ENCODE data around the gene P4HB. TPM values are rescaled to one million over a fixed set of nuclear protein-coding genes. Genes with fewer than 3 reads are reported as not detected.
A peak's percentile ranks its signal among the peaks of the same experiment; 100 is the strongest.

The P4HB gene
- total RNA-seq, 6 donors from 2014 or later, result 374 to 627 (median 531) TPM

DNA sequence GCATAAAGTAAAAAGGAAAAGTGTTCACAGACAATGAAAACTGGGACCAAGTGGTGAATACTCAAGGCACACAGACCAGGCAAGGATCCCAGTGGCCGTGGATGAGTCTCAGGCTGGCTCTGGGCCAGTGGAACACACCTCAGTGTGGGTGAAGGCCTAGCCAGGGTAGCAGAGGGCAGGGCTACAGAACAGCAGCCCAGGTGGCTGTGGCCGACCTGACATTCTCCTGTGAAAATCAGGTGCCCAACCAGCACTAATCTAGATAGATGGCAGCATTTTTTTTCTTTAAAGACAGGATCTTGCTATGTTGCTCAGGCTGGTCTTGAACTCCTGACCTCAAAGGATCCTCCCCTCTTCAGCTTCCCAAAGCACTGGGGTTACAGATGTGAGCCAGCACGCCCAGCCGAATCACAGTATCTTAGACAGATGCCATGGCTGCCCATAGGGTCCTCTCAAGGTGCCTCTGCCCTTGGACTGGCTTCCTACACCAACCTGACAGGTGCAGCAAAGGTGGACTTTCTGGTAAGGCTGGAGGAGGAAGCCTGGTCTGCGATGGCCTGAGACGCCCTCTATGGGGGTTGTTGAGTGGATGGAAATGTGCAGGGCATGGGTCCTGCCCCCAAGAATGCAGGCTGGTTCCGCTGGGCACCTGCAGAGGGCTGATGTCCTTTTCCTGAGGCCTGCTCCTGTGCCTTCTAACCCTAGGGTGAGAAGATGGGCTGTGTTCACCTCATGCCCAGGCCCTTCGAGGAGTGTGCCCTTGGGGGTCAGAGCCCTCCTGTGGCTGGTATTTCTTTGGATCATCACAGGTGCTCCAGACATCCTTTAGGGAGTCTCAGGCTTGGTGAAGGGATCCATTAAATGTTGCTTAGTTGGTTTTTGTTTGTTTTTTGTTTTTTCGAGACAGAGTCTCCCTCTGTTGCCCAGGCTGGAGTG is 3.8 kb upstream of the P4HB start:
- no peaks in the 10 kb centered on the region for H3K27me3 ChIP-seq
- TF ChIP-seq EP300 (IDR thresholded peaks at IDR 0.05), result no peak
- no peak for TF ChIP-seq POLR2A (IDR thresholded peaks at IDR 0.05)
- TF ChIP-seq, protein P1, sequence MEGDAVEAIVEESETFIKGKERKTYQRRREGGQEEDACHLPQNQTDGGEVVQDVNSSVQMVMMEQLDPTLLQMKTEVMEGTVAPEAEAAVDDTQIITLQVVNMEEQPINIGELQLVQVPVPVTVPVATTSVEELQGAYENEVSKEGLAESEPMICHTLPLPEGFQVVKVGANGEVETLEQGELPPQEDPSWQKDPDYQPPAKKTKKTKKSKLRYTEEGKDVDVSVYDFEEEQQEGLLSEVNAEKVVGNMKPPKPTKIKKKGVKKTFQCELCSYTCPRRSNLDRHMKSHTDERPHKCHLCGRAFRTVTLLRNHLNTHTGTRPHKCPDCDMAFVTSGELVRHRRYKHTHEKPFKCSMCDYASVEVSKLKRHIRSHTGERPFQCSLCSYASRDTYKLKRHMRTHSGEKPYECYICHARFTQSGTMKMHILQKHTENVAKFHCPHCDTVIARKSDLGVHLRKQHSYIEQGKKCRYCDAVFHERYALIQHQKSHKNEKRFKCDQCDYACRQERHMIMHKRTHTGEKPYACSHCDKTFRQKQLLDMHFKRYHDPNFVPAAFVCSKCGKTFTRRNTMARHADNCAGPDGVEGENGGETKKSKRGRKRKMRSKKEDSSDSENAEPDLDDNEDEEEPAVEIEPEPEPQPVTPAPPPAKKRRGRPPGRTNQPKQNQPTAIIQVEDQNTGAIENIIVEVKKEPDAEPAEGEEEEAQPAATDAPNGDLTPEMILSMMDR (IDR thresholded peaks at IDR 0.05), result no peak
- no peak for TF ChIP-seq POLR2AphosphoS5 (IDR thresholded peaks at IDR 0.05)
- H3K4me1 ChIP-seq, result peaks cover 37 to 70% (median 40%) of the 10 kb centered on the region in 4 donors
- DNase-seq (no peak), ATAC-seq (ENCODE audit: low FRiP score in 2 of 2) (no peak)
- WGBS, 2 donors, result 65 to 84% methylated on average over 4 to 9 of the region's 9 CpGs
- H3K27ac ChIP-seq, result no peak overlapping the region
- no peak overlapping the region for H3K4me3 ChIP-seq
- H3K9me3 ChIP-seq, result no peaks in the 10 kb centered on the region
- H3K36me3 ChIP-seq, result peaks cover 8 to 54% (median 26%) of the 10 kb centered on the region in 4 donors

DNA sequence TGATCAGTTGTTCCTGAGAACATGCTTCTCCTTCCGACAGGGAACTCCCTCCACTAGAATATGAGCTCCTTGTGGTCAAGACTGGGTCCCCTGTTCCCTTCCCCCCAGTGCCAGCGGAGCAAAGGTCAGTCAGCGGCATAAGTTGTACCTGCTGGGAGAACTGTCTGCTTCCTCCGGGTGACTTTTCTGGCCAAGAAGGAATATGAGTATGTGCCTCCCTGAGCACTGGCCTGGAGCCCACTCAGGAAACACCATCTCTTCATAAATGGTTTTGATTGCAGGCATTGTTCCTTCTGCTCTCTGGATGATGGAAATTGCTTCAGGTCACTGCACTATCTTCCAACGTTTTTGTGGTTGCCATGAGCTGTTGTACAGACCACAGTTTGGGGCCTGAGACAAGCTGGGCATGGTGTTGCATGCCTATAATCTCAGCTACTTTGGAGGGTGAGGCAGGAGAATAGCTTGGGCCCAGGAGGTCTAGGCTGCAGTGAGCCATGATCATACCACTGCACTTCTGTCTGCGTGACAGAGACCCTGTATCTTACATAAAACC is 2.9 kb upstream of the P4HB start:
- Histone ChIP-seq H3K4me3 (no peak overlapping the region), H3K4me1 (peaks cover 37 to 70% (median 42%) of the 10 kb centered on the region in 4 donors), H3K27me3 (no peaks in the 10 kb centered on the region), H3K36me3 (peaks cover under 1 to 54% (median 24%) of the 10 kb centered on the region in 4 donors), H3K27ac (peak overlapping the region in 1 of 4 donors; percentile 33), H3K9me3 (no peaks in the 10 kb centered on the region)
- TF ChIP-seq EP300 (IDR thresholded peaks at IDR 0.05) (no peak), POLR2AphosphoS5 (IDR thresholded peaks at IDR 0.05) (no peak), POLR2A (IDR thresholded peaks at IDR 0.05) (no peak)
- TF ChIP-seq, protein P1 (IDR thresholded peaks at IDR 0.05), result no peak
- WGBS, 2 donors, result 77 to 79% methylated on average over 6 of the region's 6 CpGs
- DNase-seq (no peak), ATAC-seq (ENCODE audit: low FRiP score in 2 of 2) (no peak)

DNA sequence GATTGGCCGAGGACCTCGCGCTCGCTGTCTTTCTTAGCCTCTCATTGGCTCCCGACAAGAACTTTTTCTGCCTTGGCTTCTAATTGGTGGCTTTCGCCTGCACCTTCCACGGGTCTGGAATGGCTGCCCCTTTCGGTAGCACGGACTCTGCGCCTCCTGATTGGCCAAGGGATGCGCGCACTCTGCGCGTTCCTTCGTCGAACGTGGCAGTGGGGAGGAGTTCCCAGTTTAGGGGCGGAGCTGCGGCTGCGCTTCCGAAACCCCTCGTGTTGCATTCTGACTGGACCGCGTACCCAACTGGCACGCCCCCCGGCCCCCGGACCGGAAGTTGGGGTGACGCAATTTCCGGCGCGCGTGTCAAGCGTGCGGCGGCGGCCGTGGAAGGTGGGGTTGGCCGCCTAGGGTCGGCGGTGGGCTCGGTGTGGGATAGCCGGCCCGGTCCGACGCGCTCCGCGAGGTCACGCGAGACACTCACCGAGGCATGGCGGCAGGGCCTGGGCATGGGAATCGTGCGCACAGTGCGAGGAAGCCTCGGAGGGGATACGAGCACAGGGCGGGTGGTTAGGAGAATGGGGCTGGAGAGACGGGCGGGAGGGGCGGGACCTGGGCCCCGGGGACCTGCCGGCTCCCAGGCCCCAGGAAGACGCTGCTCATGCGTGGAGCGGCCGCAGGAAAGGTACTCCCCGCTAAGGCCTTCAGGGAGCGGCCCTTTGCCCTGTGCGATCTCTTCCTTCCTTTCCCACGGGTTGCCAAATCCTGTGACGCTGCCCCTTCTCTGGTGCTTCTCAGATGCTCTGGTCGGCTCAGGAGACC is 627 bp upstream of the P4HB start:
- peak; percentile 86 to 98 (median 90) for TF ChIP-seq POLR2A (IDR thresholded peaks at IDR 0.05)
- TF ChIP-seq, protein P1 (IDR thresholded peaks at IDR 0.05), result peak in 3 of 6 experiments; percentile 44 to 52 (median 48)
- peak in 1 of 4 donors; percentile 82 for TF ChIP-seq EP300 (IDR thresholded peaks at IDR 0.05)
- peak; percentile 99 to 100 for TF ChIP-seq POLR2AphosphoS5 (IDR thresholded peaks at IDR 0.05)
- 0% methylated on average over 55 of the region's 74 CpGs; no CpG with 5 or more reads in 1 of the 2 donors for WGBS, 2 donors
- H3K36me3 ChIP-seq, result peaks cover 0 to 56% (median 24%) of the 10 kb centered on the region in 4 donors
- H3K9me3 ChIP-seq, result no peaks in the 10 kb centered on the region
- DNase-seq (peak; percentile 99 to 100), ATAC-seq (ENCODE audit: low FRiP score in 2 of 2) (peak; percentile 95 to 99)
- no peaks in the 10 kb centered on the region for H3K27me3 ChIP-seq
- H3K4me3 ChIP-seq, result peak overlapping the region; percentile 65 to 97 (median 91)
- H3K27ac ChIP-seq, result peak overlapping the region; percentile 93 to 98 (median 96)
- peaks cover 36 to 64% (median 38%) of the 10 kb centered on the region in 4 donors for H3K4me1 ChIP-seq

DNA sequence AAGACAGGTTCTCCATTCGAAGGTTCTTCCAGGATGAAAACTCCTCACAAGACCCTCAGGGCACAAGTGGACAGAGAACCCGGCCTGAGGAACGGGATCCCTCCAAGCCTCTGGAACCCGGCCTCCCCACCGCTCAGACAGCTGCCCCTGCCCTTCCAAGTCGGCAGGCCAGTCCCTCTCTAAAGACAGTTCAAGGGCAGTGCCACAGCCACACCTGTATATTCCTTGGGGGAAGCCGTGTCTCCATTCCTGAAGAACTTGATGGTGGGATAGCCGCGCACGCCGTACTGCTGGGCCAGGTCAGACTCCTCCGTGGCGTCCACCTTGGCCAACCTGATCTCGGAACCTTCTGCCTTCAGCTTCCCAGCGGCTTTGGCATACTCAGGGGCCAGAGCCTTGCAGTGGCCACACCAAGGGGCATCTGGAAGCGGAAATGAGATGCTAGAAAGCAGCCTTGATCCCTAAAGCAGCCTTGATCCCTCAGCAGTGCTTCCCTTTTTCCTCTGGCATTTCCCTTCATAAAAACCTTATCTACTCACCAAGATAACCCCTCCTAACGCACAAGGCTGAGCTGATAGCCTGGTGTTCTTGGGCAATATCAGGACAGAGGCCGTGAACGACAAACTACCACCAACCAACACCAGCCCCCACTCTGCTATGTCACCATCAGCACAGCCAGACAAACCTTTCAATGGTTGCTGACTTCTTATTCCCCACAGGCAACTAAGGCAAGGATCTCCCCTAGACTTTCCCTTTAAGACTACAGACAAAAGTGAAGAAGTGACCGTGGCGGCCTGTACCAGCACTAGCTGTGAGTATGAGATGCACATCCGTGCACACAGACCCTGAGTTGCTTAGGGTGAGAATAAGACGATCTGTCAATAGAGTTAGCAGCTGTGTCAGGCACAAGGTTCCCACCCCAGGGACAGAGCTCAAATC is 1.1 kb downstream of the P4HB start:
- Histone ChIP-seq H3K27me3 (no peaks in the 10 kb centered on the region), H3K27ac (peak overlapping the region; percentile 89 to 98 (median 94)), H3K4me1 (peaks cover 36 to 63% (median 38%) of the 10 kb centered on the region in 4 donors), H3K36me3 (peaks cover 10 to 60% (median 28%) of the 10 kb centered on the region in 4 donors), H3K4me3 (peak overlapping the region; percentile 91 to 100 (median 94)), H3K9me3 (no peaks in the 10 kb centered on the region)
- DNase-seq (no peak), ATAC-seq (ENCODE audit: low FRiP score in 2 of 2) (no peak)
- TF ChIP-seq EP300 (IDR thresholded peaks at IDR 0.05) (no peak), POLR2A (IDR thresholded peaks at IDR 0.05) (no peak), POLR2AphosphoS5 (IDR thresholded peaks at IDR 0.05) (no peak)
- TF ChIP-seq, protein P1 (IDR thresholded peaks at IDR 0.05), result no peak
- 57 to 60% methylated on average over 19 to 23 of the region's 23 CpGs for whole genome bisulfite sequencing, 2 donors

Data from upper lobe of left lung (tissue), 6 donors.